Measurements from ENCODE around the gene RAD21L1. TPM values are rescaled to one million over a fixed set of nuclear protein-coding genes. Genes with fewer than 3 reads are reported as not detected.
A peak's percentile ranks its signal among the peaks of the same experiment; 100 is the strongest.

RAD21L1 gene
- total RNA-seq = under 1 TPM; 0.10 to 0.28 TPM
- not detected for polyA plus RNA-seq (ENCODE audit: insufficient read length in 2 of 2)
- long read RNA-seq, donor 1 = 0 reads
- long read RNA-seq, donor 2 = 0 reads
- long read RNA-seq, donor 3 = 0 reads
- long read RNA-seq, donor 4 = 0 reads

- peak within 1 kb of the TSS; percentile 48 for H3K4me3 ChIP-seq (ENCODE audit: low read depth, low read length)
- H3K27ac ChIP-seq (ENCODE audit: low read depth, low read length) = no peak within 1 kb of the TSS
- H3K27me3 ChIP-seq (ENCODE audit: control insufficient read depth, insufficient read depth, low read length) = peaks cover 23% of the 10 kb centered on the region
- H3K9me3 ChIP-seq (ENCODE audit: control insufficient read depth, insufficient read depth, low read length) = no peaks in the 10 kb centered on the region
- under 1% methylated on average over 66 of the region's 88 CpGs for WGBS (ENCODE audit: insufficient coverage)
- DNase-seq (ENCODE audit: low read depth in 4 of 6, low spot score in 6 of 6) = peak in 5 of 6 donors; percentile 40 to 83 (median 50)
- H3K36me3 ChIP-seq (ENCODE audit: control insufficient read depth, insufficient read depth, low read length) = no peaks in the 10 kb centered on the region
- H3K4me1 ChIP-seq (ENCODE audit: control insufficient read depth, insufficient read depth, low read length) = peaks cover 16% of the 10 kb centered on the region
These were observed at the start of gene RAD21L1 for GRCh38 chr20:1225783-1226654. RAD21L1 (plus strand) TSS chr20:1226044; CDS start chr20:1228454, 2,410 bp downstream.

DNA sequence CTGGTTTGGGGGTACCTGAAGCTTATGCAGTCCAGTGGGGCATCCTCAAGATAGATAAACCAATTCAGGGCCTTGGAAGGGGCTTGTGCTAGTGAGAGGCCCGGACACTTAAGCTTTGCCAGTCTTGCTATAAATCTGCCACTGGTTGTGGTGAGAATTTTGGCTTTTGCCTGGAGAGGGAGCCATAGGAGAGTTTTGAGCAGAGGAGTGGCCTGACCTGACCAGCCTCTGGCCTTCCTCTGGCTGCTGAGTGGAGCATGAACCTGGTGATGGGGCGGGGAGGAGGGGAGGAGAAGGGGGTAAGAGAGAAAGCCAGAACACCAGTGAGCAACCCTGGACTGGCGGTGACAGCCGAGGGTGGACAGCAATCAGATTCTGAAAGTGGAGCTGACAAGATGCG lies 48.2 kb upstream of the RAD21L1 start:
- 60% methylated on average over 5 of the region's 5 CpGs for WGBS (ENCODE audit: insufficient coverage)

DNA sequence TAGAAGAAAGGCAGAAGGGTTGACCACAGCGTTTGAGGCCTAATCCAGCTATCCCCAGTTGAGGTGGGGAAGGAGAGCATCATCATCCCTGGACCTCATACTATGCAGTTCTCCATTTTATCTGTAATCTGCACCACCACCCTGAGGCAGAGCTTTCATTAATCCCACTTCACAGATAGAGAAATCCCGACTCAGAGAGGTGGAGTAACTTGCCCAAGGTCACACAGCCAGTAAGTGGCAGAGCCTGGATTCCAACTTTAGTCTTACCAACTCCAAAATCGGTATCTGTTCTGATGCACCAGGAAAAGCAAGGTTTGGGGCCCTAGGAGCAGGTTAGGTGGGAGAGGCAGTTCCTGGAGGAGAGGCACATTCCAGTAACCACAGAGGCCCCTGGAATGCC lies 47.7 kb upstream of the RAD21L1 start:
- H3K9me3 ChIP-seq (ENCODE audit: control insufficient read depth, insufficient read depth, low read length) = no peaks in the 10 kb centered on the region
- no peaks in the 10 kb centered on the region for H3K27me3 ChIP-seq (ENCODE audit: control insufficient read depth, insufficient read depth, low read length)
- no peak overlapping the region for H3K27ac ChIP-seq (ENCODE audit: low read depth, low read length)
- H3K4me1 ChIP-seq (ENCODE audit: control insufficient read depth, insufficient read depth, low read length) = no peaks in the 10 kb centered on the region
- 100% methylated on average over 1 of the region's 3 CpGs for whole genome bisulfite sequencing (ENCODE audit: insufficient coverage)
- peaks cover 35% of the 10 kb centered on the region for H3K36me3 ChIP-seq (ENCODE audit: control insufficient read depth, insufficient read depth, low read length)
- no peak for DNase-seq (ENCODE audit: low read depth in 4 of 6, low spot score in 6 of 6)
- no peak overlapping the region for H3K4me3 ChIP-seq (ENCODE audit: low read depth, low read length)

More for the DNA sequence above, 48.2 kb upstream of the RAD21L1 start:
- H3K4me1 ChIP-seq (ENCODE audit: control insufficient read depth, insufficient read depth, low read length) = no peaks in the 10 kb centered on the region
- H3K36me3 ChIP-seq (ENCODE audit: control insufficient read depth, insufficient read depth, low read length) = peaks cover 39% of the 10 kb centered on the region
- no peak overlapping the region for H3K4me3 ChIP-seq (ENCODE audit: low read depth, low read length)
- no peaks in the 10 kb centered on the region for H3K27me3 ChIP-seq (ENCODE audit: control insufficient read depth, insufficient read depth, low read length)
- peak in 1 of 6 donors; percentile 5 for DNase-seq (ENCODE audit: low read depth in 4 of 6, low spot score in 6 of 6)
- H3K27ac ChIP-seq (ENCODE audit: low read depth, low read length) = no peak overlapping the region
- no peaks in the 10 kb centered on the region for H3K9me3 ChIP-seq (ENCODE audit: control insufficient read depth, insufficient read depth, low read length)

- 91% methylated on average over 3 of the region's 3 CpGs for WGBS (ENCODE audit: insufficient coverage)
- Histone ChIP-seq H3K4me3 (ENCODE audit: low read depth, low read length) (no peak overlapping the region), H3K9me3 (ENCODE audit: control insufficient read depth, insufficient read depth, low read length) (no peaks in the 10 kb centered on the region), H3K36me3 (ENCODE audit: control insufficient read depth, insufficient read depth, low read length) (peaks cover 32% of the 10 kb centered on the region), H3K27ac (ENCODE audit: low read depth, low read length) (no peak overlapping the region), H3K27me3 (ENCODE audit: control insufficient read depth, insufficient read depth, low read length) (no peaks in the 10 kb centered on the region), H3K4me1 (ENCODE audit: control insufficient read depth, insufficient read depth, low read length) (no peaks in the 10 kb centered on the region)
- no peak for DNase-seq (ENCODE audit: low read depth in 4 of 6, low spot score in 6 of 6)
These were observed 47.2 kb upstream of the RAD21L1 start for GRCh38 chr20:1178623-1179022.

DNA sequence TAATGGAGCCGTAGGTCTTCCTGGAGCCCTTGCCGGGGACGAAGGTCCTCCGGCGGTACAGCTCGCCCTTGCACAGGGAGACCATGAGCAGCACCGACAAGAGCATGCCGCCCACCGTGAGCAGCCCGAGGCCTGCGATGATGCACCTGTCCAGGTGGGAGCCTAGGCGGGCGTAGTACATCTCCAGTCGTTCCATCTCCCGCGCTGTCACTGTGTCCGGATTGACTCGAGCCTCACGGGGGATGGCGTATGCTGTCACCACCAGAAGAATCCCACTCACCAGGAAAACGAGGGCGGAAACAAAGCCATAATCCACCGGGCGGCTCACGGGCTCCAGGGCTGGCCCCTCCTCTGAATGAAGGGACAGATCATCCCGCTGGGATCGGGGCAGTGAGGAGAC lies 44.9 kb upstream of the RAD21L1 start:
- WGBS (ENCODE audit: insufficient coverage) = 96% methylated on average over 26 of the region's 27 CpGs
- no peaks in the 10 kb centered on the region for H3K9me3 ChIP-seq (ENCODE audit: control insufficient read depth, insufficient read depth, low read length)
- H3K27ac ChIP-seq (ENCODE audit: low read depth, low read length) = no peak overlapping the region

DNA sequence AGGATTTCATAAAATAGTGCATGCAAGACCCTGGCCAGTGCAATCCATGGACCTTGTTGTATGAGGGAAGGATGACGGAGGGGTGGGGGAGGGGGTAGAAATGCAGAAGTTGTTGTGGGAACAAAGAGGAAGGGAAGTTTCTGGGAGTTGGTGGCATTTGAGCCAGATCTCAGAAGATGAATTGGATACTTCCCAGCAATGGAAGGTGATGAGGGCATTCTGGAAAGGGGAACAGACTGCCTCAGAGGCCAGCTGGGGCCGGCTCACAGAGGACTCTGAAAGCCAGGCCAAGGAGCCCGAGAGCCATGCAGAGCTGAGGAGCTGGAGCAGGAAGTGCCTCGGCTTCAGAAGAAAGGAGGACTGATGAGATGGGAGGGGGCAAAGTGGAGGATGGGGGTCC lies 43.7 kb upstream of the RAD21L1 start:
- Histone ChIP-seq H3K4me3 (ENCODE audit: low read depth, low read length) (no peak overlapping the region), H3K27ac (ENCODE audit: low read depth, low read length) (no peak overlapping the region), H3K4me1 (ENCODE audit: control insufficient read depth, insufficient read depth, low read length) (peaks cover 9% of the 10 kb centered on the region), H3K27me3 (ENCODE audit: control insufficient read depth, insufficient read depth, low read length) (peaks cover 4% of the 10 kb centered on the region), H3K9me3 (ENCODE audit: control insufficient read depth, insufficient read depth, low read length) (no peaks in the 10 kb centered on the region), H3K36me3 (ENCODE audit: control insufficient read depth, insufficient read depth, low read length) (peaks cover 12% of the 10 kb centered on the region)
- DNase-seq (ENCODE audit: low read depth in 4 of 6, low spot score in 6 of 6) = no peak
- WGBS (ENCODE audit: insufficient coverage) = 65% methylated on average over 4 of the region's 4 CpGs

More for the DNA sequence above, 44.9 kb upstream of the RAD21L1 start:
- H3K4me3 ChIP-seq (ENCODE audit: low read depth, low read length) = no peak overlapping the region
- peaks cover 7% of the 10 kb centered on the region for H3K4me1 ChIP-seq (ENCODE audit: control insufficient read depth, insufficient read depth, low read length)
- peaks cover 4% of the 10 kb centered on the region for H3K27me3 ChIP-seq (ENCODE audit: control insufficient read depth, insufficient read depth, low read length)
- no peak for DNase-seq (ENCODE audit: low read depth in 4 of 6, low spot score in 6 of 6)
- peaks cover 19% of the 10 kb centered on the region for H3K36me3 ChIP-seq (ENCODE audit: control insufficient read depth, insufficient read depth, low read length)

DNA sequence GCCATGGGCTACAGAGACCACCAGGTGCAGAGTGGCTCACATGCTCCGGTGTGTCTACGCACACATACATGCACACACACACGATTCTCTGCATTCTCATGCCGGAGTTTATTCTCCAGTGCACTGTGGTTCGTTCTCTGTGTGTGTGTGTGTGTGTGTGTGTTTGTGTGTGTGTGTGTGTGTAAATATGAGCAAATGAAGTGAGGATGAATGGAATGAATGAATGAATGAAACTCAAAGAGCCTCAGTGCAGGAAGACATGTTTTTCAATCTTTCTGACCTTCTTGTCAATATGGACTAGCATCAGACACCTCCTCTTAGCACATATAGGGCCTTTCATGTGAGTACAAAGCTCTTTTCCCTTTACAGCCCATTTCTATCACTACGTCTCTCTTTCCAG lies 42.7 kb upstream of the RAD21L1 start:
- WGBS (ENCODE audit: insufficient coverage) = 64% methylated on average over 3 of the region's 6 CpGs
- no peak for DNase-seq (ENCODE audit: low read depth in 4 of 6, low spot score in 6 of 6)
- Histone ChIP-seq H3K9me3 (ENCODE audit: control insufficient read depth, insufficient read depth, low read length) (no peaks in the 10 kb centered on the region), H3K4me3 (ENCODE audit: low read depth, low read length) (no peak overlapping the region), H3K27ac (ENCODE audit: low read depth, low read length) (no peak overlapping the region), H3K27me3 (ENCODE audit: control insufficient read depth, insufficient read depth, low read length) (peaks cover 4% of the 10 kb centered on the region), H3K36me3 (ENCODE audit: control insufficient read depth, insufficient read depth, low read length) (peaks cover 12% of the 10 kb centered on the region), H3K4me1 (ENCODE audit: control insufficient read depth, insufficient read depth, low read length) (peaks cover 9% of the 10 kb centered on the region)

DNA sequence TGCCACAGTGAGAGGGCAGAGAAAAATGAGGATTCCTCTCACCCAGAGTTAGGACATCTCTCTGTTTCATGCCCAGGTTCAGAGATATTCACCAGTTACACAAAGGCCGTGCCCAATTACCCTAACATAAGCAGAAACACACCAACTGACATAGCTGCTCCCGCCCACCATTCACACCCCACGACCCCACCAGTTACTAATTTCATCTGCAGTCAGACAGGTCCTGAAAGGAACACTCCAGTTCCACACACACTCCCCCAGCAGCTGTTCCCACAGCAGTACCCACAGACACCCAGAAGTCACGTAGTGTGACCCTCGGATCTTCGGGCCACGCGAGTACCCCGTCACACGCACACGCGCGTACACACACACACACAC lies 41.6 kb upstream of the RAD21L1 start:
- WGBS (ENCODE audit: insufficient coverage) = 27% methylated on average over 13 of the region's 13 CpGs
- H3K4me3 ChIP-seq (ENCODE audit: low read depth, low read length) = peak overlapping the region; percentile 17
- DNase-seq (ENCODE audit: low read depth in 4 of 6, low spot score in 6 of 6) = peak in 1 of 6 donors; percentile 40
- H3K27ac ChIP-seq (ENCODE audit: low read depth, low read length) = no peak overlapping the region
- peaks cover 9% of the 10 kb centered on the region for H3K4me1 ChIP-seq (ENCODE audit: control insufficient read depth, insufficient read depth, low read length)
- no peaks in the 10 kb centered on the region for H3K9me3 ChIP-seq (ENCODE audit: control insufficient read depth, insufficient read depth, low read length)
- peaks cover 12% of the 10 kb centered on the region for H3K36me3 ChIP-seq (ENCODE audit: control insufficient read depth, insufficient read depth, low read length)
- peaks cover 4% of the 10 kb centered on the region for H3K27me3 ChIP-seq (ENCODE audit: control insufficient read depth, insufficient read depth, low read length)

GRCh38 chr20:1184638-1185315 lies 41.1 kb upstream of the RAD21L1 start, which contains the start of gene TMEM74B:
TMEM74B (minus strand) TSS chr20:1184981; CDS start chr20:1183801, 1,180 bp downstream.
- no peaks in the 10 kb centered on the region for H3K9me3 ChIP-seq (ENCODE audit: control insufficient read depth, insufficient read depth, low read length)
- peak within 1 kb of the TSS; percentile 17 for H3K4me3 ChIP-seq (ENCODE audit: low read depth, low read length)
- peaks cover 4% of the 10 kb centered on the region for H3K27me3 ChIP-seq (ENCODE audit: control insufficient read depth, insufficient read depth, low read length)
- 1% methylated on average over 73 of the region's 76 CpGs for WGBS (ENCODE audit: insufficient coverage)
- peaks cover 9% of the 10 kb centered on the region for H3K4me1 ChIP-seq (ENCODE audit: control insufficient read depth, insufficient read depth, low read length)
- H3K27ac ChIP-seq (ENCODE audit: low read depth, low read length) = no peak within 1 kb of the TSS
- peaks cover 12% of the 10 kb centered on the region for H3K36me3 ChIP-seq (ENCODE audit: control insufficient read depth, insufficient read depth, low read length)
- DNase-seq (ENCODE audit: low read depth in 4 of 6, low spot score in 6 of 6) = peak in 3 of 6 donors; percentile 12 to 70 (median 41)
